Measurements from ENCODE around the gene DGCR8.

DNA sequence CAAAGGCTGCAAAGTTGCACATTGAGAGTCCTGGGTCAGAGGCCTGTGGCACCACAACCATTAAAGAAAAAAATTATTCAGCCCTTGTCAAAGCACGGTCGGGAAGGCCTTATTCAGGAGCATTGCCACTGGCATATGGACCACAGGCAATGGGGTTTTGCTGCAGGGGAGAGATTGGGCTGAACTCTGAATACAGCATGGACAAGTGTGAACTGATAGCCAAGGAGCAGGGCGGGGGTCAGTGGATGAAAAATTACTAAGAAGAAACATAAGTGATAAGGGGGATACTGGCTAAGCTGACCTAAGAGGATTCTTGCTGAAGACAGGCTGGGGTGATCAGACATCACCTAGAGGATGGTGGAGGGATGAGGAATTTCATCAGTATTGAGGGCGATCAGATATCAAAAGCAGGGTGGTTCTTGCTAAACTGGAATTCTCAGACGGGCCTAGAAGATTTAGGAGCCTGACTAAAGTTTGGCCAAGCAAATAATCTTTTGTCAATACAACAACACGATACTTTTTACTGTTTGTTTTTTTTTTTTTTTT is 3.3 kb upstream of the DGCR8 start:
- no peak for TF ChIP-seq EZH2 (IDR thresholded peaks at IDR 0.05; ENCODE audit: insufficient read depth, low read length)
- TF ChIP-seq, protein P1, sequence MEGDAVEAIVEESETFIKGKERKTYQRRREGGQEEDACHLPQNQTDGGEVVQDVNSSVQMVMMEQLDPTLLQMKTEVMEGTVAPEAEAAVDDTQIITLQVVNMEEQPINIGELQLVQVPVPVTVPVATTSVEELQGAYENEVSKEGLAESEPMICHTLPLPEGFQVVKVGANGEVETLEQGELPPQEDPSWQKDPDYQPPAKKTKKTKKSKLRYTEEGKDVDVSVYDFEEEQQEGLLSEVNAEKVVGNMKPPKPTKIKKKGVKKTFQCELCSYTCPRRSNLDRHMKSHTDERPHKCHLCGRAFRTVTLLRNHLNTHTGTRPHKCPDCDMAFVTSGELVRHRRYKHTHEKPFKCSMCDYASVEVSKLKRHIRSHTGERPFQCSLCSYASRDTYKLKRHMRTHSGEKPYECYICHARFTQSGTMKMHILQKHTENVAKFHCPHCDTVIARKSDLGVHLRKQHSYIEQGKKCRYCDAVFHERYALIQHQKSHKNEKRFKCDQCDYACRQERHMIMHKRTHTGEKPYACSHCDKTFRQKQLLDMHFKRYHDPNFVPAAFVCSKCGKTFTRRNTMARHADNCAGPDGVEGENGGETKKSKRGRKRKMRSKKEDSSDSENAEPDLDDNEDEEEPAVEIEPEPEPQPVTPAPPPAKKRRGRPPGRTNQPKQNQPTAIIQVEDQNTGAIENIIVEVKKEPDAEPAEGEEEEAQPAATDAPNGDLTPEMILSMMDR (IDR thresholded peaks at IDR 0.05; ENCODE audit: insufficient read depth, low read depth, low read length) = no peak

All from astrocyte (in vitro differentiated cells and primary cell).